Right atrium auricular region (tissue), 2 donors: Measurements from ENCODE around the gene MUC7. TPM values are rescaled to one million over a fixed set of nuclear protein-coding genes. Genes with fewer than 3 reads are reported as not detected.
"Not testable (repeated sequence)": the region's sequence is repeated elsewhere in the genome, so short reads cannot be mapped to it uniquely, and the experiment has no call there.

Source experiments
- DNase-seq: peaks from one replicate; pipeline ENCODE4 v3.0.0-alpha.2; 2019; ENCODE audit warnings: low spot score
- H3K27ac ChIP-seq, 2 donors: fragments of 200-600 bp; sonication (generic); 1 replicate in 1 of 2; 2 replicates in 1 of 2; pipeline ENCODE4 v1.5.1; 2016 to 2019
- H3K27me3 ChIP-seq, 2 donors: fragments of 200-600 bp; sonication (generic); one replicate each; pipeline versions ENCODE4 v1.5.1 to v1.6.0; 2017 to 2019
- H3K36me3 ChIP-seq: fragments of 200-600 bp; sonication (generic); one replicate; pipeline ENCODE4 v1.5.1; 2016
- H3K4me1 ChIP-seq, 2 donors: fragments of 200-600 bp; sonication (generic); one replicate each; pipeline versions ENCODE4 v1.5.1 to v1.6.0; 2017 to 2019
- H3K4me3 ChIP-seq, 2 donors: fragments of 200-600 bp; sonication (generic); 1 replicate in 1 of 2; 2 replicates in 1 of 2; pipeline ENCODE4 v1.5.1; 2017 to 2019; ENCODE audit warnings: mild to moderate bottlenecking in 1 of 2, moderate library complexity in 1 of 2
- H3K9me3 ChIP-seq, 2 donors: fragments of 200-600 bp; sonication (generic); one replicate each; pipeline ENCODE4 v1.5.1; 2019
- CTCF ChIP-seq, 2 donors: fragments of 200-600 bp; sonication (generic); IDR thresholded peaks; one replicate each; pipeline ENCODE4 v1.5.1; 2019; ENCODE audit warnings: antibody characterized with exemption in 2 of 2
- total RNA-seq, 2 donors: library from RNA; depleted of rRNA; stranded (reverse); fragments of >200 nt; gene quantifications; one replicate each; pipeline ENCODE4 v1.1.0, GENCODE V29; 2016

MUC7 gene
- total RNA-seq, 2 donors from 2014 or later = not detected

DNA sequence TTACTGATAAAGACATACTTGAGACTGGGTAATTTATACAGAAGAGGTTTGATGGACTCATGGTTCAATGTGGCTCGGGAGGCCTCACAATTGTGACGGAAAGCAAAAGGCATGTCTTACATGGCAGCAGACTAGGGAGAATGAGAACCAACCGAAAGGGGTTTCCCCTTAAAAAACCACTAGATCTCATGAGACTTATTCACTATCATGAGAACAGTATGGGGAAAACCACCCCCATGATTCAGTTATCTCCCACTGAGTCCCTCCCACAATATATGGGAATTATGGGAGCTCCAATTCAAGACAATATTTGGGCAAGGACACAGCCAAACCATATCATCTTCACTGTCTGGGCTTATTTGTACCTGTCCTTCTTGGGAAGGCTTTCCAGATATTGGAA, 22.8 kb upstream of the MUC7 start:
- no peak for TF ChIP-seq CTCF (IDR thresholded peaks at IDR 0.05)
- Histone ChIP-seq H3K27ac (no peak overlapping the region), H3K9me3 (no peaks in the 10 kb centered on the region), H3K4me1 (no peaks in the 10 kb centered on the region), H3K27me3 (no peaks in the 10 kb centered on the region), H3K4me3 (no peak overlapping the region), H3K36me3 (no peaks in the 10 kb centered on the region)
- no peak for DNase-seq

DNA sequence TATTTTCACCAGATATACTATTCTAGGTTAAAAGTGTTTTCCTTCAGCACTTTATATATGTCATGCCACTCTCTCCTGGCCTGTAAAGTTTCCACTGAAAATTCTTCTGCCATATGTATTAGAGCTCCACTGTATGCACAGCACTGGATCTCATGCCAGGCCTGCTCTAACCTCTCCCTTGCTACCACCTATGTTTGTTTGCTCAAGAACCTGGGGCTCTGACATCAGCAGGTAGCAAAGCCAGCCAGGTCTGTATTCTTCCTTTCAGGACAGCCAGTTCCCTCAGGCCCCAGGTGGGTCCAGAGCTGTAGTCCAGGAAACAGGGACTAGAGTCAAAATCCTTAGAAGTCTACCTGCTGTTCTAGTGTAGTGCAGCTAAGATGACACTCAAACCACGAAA, 19.1 kb upstream of the MUC7 start:
- no peak for DNase-seq
- no peak overlapping the region for H3K27ac ChIP-seq
- no peaks in the 10 kb centered on the region for H3K4me1 ChIP-seq
- no peaks in the 10 kb centered on the region for H3K9me3 ChIP-seq
- no peaks in the 10 kb centered on the region for H3K36me3 ChIP-seq
- no peak for TF ChIP-seq CTCF (IDR thresholded peaks at IDR 0.05)
- no peak overlapping the region for H3K4me3 ChIP-seq
- no peaks in the 10 kb centered on the region for H3K27me3 ChIP-seq

- no peak for DNase-seq
- TF ChIP-seq CTCF (IDR thresholded peaks at IDR 0.05) = no peak
- no peak overlapping the region for H3K4me3 ChIP-seq
- H3K9me3 ChIP-seq = no peaks in the 10 kb centered on the region
- H3K27ac ChIP-seq = no peak overlapping the region
- H3K4me1 ChIP-seq = no peaks in the 10 kb centered on the region
- H3K36me3 ChIP-seq = no peaks in the 10 kb centered on the region
- no peaks in the 10 kb centered on the region for H3K27me3 ChIP-seq
Measured at GRCh38 chr4:70463335-70463734, 8.7 kb upstream of the MUC7 start.

GRCh38 chr4:70473679-70474078, 1.7 kb downstream of the MUC7 start:
- no peak for DNase-seq
- Histone ChIP-seq H3K9me3 (no peaks in the 10 kb centered on the region), H3K4me3 (no peak overlapping the region), H3K4me1 (no peaks in the 10 kb centered on the region), H3K27me3 (no peaks in the 10 kb centered on the region), H3K36me3 (no peaks in the 10 kb centered on the region), H3K27ac (no peak overlapping the region)
- TF ChIP-seq CTCF (IDR thresholded peaks at IDR 0.05) = no peak

DNA sequence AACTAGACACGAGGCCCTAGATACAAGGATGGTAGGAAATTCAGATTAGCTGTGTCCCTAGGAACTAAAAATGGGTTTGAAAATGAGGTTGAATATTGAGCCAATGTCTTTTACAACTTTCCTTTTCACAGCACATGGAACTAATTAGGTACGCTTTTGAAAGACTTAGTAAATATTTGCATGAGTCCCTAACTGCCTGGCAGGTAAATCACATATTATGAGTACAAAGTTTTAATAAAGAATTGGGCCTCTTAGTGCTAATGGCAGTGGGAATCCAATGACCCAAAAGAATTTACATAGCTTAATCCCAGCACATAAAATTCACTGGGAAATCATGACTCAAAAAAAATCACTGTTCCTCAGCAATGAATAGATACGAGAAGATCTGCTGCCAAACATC, 16.8 kb downstream of the MUC7 start:
- no peak for DNase-seq
- no peak overlapping the region for H3K27ac ChIP-seq
- no peaks in the 10 kb centered on the region for H3K36me3 ChIP-seq
- H3K27me3 ChIP-seq = no peaks in the 10 kb centered on the region
- H3K9me3 ChIP-seq = no peaks in the 10 kb centered on the region
- no peaks in the 10 kb centered on the region for H3K4me1 ChIP-seq
- no peak for TF ChIP-seq CTCF (IDR thresholded peaks at IDR 0.05)
- H3K4me3 ChIP-seq = no peak overlapping the region

DNA sequence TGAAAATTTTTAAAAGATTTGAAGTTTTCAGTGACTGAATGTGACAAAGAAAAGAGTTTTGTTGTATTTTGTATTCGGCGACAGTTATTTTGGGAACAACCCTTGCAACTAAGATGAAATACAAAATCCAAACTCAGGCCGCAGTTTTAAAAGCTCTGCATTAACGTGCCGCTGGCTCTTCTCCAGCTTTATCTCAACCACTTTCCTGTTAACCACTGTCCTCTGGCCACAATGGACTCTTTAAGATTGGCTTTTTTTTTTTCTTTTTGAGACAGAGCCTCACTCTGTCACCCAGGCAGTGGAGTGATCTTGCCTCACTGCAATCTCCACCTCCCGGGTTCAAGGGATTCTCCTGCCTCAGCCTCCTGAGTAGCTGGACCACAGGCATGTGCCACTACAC, 24.2 kb downstream of the MUC7 start:
- no peak overlapping the region for H3K27ac ChIP-seq
- TF ChIP-seq CTCF (IDR thresholded peaks at IDR 0.05) = no peak
- no peaks in the 10 kb centered on the region for H3K4me1 ChIP-seq
- no peaks in the 10 kb centered on the region for H3K27me3 ChIP-seq
- H3K4me3 ChIP-seq = no peak overlapping the region
- H3K9me3 ChIP-seq = no peaks in the 10 kb centered on the region
- no peak for DNase-seq
- no peaks in the 10 kb centered on the region for H3K36me3 ChIP-seq

- not testable (repeated sequence) for H3K27me3 ChIP-seq, H3K36me3 ChIP-seq, H3K27ac ChIP-seq, H3K4me3 ChIP-seq, DNase-seq, H3K4me1 ChIP-seq, H3K9me3 ChIP-seq
Measured at GRCh38 chr4:70501838-70502237, 29.8 kb downstream of the MUC7 start.
